SW 1271 (cell line): ENCODE data around the gene VSIG10L2.
"Not testable (repeated sequence)": the region's sequence is repeated elsewhere in the genome, so short reads cannot be mapped to it uniquely, and the experiment has no call there.

Experiments
- DNase-seq, 2 experiments: peaks; one replicate each; lab custom pipeline; 2025; lab: John Stamatoyannopoulos, UW

The VSIG10L2 gene

DNA sequence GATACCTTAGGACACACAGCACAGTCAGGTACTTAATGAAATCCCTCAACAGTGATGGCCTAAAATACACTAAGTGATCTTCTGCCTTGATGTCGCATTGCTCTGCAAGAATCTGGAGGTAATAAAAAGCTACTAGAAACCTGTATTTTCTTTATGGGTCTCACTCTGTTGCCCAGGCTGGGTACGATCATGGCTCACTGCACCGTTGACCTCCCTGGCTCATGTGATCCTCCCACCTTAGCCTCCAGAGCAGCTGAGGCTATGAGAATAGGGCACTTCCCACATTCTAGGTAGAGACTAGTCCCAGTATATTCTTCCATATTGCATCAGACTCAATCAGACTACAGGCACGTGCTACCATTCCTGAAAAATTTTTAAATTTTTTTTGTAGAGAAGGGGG, 21.7 kb downstream of the VSIG10L2 start:
- DNase-seq: no peak

DNA sequence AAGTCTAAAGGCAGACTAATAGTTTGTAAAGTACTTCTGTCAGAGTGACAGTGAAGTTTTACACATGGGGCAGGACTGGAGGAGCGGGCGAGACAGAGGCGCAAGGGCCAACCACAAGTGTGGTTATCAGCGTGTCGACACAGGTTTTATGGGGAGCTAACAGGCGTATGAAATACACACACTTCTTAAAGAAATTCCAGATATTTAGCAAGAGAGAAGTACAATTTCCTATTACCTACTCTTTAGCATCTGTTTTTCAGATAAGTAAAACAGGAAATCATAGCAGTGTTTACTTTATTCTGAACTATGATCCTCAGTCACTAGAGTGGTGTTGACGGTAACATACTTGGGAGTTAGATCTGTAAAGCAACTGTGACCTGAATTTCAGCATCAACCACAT, 22.5 kb downstream of the VSIG10L2 start:
- DNase-seq: no peak

DNA sequence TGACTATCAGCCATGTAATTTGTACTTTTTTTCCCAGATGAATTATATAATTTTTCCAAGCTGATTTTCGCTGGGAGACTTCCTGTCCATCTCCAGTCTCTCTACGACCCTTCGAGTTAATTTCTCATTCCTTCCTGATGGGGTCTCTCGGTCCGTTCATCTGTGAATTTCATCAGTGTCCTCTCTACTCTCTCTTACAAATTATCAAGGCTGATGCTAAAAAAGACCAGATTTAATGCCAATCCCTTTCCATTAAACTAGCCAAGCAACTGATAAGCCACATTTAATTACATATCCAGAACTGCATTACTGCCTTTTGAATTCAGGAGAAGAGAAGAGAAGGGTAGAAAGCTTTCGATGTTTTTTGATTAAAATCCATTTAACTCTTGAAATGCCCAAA, 25.8 kb downstream of the VSIG10L2 start:
- DNase-seq: no peak

DNA sequence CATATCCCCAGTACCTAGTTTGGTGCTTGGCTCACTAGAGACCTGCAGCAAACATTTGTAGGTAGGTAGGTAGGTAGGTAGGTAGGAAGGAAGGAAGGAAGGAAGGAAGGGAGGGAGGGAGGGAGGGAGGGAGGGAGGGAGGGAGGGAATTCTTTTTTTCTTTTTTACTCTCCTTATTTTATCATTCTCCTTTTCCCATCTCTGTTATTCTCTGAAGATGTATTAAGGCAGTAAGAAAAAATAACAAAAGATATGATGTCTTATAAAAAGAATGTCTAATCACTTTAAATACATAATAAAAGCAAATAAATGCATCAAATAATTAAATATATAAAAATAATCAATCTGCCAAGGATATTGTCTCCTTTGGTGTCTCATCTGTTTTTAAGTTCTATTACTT, 28.4 kb downstream of the VSIG10L2 start:
- no peak for DNase-seq

DNA sequence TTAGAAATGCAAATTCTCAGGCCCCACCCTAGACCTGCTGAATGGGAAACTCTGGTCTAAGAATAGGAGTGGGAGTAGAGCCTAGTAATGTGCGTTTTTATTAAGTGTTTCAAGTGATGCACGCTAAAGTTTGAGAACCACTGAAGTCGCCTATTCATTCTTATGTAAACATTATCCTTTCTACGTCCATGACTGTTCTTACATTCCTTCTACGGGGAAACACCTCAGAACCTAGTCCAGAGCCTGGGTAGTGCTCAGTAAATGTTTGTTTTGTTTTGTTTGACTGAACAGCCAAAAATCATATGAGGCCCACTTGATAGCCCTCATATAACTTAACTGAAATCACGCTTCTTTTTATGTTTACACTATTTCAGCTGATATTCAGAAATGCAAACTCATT, 29.8 kb downstream of the VSIG10L2 start:
- no peak for DNase-seq

DNA sequence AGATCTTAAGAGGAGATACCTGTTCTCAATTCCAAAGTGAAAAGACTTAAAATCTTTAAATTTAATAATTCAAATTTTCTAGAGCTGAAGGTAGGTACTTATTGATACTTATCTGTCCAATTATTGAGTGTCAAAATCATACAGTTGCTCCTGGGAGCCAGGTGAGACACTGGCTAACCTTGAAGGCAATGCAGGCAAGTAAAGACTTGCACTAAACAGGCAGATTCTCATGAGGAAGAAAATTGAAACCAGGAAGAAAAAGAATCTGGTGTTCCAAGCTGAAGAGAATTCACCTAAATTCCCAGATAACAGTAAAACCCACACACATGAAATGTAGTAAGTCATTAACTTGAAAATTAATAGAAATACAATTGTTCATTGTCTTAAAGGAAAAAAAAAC, 30.3 kb downstream of the VSIG10L2 start:
- no peak for DNase-seq

DNA sequence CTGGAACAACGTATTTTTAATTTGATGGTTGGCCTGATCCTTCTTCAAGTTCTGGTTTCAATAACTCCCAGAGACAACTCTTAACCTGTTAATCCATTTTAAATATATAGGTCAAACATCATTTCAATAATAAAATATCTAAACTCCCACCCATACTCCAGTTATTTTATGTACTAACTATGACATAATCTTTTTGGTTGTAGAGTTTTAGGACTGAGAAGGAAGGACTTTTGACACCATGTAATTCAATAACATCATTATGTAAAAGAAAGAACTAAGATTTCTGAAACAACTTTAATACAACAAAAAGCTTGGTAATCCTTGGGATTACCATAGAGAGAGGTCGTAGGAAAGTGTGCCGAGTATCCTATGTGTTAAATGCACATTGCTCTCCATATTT, 31.5 kb downstream of the VSIG10L2 start:
- no peak for DNase-seq

DNA sequence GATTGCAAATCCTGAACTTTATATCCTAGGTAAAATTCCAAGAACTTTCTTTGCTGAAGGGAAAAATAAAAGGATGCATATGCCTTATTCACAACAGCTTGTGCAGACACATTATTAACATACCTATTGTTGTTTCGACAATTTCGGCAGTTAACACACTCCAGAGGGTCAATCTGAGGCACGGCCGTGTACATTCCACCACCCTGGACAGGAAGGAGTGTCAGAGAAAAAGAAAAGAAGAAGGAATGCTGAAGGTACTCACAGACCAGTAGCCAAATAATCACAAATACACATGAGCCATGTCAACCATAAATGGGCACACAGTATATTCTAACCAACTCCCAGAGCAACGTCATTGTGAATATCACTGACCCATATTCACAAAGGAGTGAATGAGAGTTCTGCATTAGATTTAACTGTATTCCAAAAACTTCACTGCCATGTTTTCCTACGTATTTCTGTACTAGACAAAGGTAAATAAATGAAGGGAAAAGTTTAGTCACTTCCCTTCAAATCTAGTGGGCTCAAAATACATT, 32.4 kb downstream of the VSIG10L2 start:
- no peak for DNase-seq

DNA sequence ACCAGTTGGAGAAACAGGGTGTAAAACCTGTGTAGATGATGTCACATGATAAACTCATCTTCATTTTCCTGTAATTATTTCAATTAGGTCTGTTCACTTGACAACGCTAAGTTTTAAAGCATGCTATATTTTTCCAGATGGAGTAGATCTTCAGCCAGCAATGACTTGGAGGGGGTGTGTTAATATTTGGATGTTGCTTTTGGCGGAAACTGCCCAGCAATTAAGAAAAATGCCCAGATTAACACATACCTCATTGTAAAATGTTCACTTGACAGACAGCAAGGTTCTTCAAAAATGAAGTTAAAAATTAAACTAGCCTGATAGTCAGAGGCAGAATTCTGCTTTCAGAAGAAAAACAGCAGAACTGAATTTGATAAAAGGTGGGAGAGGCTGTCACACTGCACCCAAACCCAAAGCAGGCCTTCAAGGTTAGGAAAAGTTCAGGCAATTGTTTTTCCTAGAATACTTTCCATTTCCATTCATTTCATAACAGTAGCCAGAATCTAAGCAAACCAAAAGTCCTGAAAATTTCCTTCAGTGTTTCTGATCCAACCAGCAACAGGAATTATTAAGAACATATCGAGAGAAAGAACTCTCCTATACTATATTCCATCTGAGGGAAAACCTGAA, 33.0 kb downstream of the VSIG10L2 start:
- no peak for DNase-seq

DNA sequence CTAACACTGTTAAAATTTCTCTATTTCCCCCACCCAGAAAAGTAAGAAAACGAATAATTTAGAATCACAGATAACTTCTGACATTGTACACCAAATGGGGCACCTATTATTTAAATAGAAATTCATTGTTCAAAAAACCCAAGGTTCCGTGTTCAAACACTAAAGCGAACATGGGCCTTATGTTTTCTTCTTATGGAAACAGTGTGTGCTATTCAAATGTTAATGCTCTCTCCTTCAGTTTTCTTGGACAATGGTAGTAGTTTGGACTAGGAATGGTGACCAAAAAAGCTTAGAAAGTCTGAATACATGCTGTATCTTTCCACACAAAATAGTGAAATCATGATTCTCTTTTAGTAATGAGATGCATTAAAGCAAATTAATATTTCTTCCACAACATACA, 33.7 kb downstream of the VSIG10L2 start:
- no peak for DNase-seq

DNA sequence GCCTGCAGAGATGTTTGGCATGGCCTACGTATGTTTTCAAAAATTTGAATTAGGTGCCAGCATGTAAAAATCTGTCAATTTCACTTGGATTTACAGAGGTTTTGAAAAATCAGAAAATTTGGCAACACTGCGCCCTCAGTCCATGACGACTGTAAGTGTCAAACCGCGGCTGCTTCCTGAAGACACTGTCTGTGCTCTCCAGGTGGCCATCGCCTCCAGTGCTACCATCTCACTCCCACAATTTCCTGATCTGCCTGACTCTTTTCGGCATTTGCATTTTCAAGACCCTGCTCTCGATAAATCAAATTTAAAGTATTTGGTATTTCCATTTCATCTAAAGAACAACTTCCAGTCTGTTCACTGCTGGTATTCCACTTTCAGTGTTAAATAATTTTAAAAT, 34.6 kb downstream of the VSIG10L2 start:
- DNase-seq: no peak

DNA sequence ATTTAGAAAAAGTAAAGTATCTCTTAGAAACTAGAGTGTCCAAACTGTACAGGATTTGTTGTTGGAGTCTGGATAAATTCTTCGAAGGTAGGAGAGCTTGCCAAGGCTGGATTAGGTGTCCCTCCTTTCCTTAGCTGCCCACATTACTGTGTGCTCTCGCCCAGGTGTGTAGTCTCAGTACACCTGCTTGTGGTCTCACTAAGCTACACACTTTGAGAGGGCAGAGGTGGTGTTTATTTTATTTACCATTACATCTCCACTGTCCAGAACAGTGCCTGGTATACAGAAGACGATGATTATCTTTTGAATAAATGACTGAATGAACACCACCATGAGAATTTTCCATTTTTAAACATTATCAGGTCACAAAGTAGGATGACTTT, 36.5 kb downstream of the VSIG10L2 start:
- DNase-seq: no peak

DNA sequence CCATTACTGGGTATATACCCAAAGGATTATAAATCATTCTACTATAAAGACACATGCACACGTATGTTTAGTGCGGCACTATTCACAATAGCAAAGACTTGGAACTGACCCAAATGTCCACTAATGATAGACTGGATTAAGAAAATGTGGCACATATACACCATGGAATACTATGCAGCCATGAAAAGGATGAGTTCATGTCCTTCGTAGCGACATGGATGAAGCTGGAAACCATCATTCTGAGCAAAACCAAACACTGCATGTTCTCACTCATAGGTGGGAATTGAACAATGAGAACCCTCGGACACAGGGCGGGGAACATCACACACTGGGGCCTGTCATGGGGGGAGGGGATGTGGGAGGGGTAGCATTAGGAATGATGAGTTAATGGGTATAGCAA, 40.1 kb downstream of the VSIG10L2 start:
- DNase-seq: not testable (repeated sequence)

DNA sequence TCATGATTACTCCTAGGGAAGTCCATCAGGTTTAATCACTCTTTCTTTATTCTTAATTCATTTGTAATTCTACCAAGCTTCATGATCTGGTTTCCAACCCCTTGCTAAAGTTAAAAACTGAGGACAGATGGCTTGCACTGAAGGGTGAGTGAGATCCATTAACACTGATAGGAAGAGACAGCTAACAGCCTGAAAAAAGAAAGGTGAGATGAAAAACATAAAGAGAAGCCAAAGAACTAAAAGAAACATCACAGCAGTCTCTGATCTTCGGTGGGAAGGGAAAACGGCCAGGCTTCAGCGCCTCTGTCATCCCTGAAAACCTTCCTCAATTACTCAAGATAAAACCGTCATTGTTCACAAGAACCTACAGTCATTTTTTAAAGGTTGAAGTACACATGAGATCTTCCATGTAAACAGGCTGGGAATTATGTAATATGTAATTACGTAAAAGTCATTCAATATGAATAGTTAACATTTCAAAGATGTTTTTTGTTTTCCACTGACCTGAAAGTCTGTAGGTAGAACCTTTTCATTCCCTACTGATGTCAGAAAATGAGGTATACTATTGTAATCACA, 41.3 kb downstream of the VSIG10L2 start:
- DNase-seq: no peak

DNA sequence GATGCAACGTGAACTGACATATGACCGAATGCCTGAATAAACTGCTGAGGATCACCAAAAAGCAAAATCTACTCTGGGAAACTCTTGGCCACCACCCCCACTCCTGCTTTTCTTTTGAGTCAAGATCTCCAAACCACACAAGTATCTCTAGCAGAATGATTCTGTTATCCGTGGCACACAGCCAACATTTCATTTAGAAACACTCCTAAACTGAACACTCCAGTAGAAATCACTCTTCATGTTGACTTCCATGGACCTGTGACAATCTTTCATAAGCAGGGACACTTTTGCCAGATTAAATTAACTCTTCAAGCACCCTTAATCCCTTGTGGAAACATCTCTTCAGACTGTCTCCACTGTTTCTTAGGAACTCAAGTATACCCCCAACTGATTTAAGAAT, 44.4 kb downstream of the VSIG10L2 start:
- DNase-seq: no peak

DNA sequence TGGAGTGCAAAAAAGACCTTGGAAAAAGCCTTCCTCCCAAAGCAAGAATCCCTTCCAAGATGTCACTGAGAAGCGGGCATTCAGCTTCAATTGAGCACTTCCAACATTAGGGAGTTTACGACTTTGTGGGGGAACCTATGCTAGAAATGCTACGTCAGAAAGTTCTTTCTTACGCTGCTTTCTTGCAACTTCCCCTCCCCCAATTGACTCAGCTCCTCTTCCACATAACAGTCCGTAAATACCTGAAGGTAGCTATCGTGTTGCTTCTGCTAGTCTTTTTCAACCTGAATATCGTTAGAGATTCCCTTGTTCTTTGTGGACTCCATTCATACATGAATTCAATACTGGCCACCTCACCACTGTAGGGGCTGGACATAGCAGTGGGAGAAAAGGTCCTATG, 47.0 kb downstream of the VSIG10L2 start:
- DNase-seq: no peak

DNA sequence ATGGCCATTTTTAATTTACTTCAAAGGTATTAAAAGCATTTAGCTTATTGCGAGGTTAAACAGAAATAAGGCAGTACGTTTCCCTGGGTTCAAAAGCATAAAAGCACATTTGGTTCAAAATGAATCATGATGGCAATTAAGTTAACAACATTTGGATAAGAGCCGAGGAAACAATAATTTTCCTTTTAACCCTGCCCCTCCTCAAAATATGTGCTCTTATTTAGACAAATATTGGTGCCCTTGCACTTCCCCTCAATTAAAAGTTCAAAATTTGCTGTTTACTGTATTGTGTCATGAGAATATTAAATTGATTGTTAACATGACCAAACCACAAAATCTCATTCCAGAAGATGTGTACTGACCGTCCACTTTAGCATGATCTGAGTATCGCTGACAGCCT, 48.7 kb downstream of the VSIG10L2 start:
- DNase-seq: no peak

DNA sequence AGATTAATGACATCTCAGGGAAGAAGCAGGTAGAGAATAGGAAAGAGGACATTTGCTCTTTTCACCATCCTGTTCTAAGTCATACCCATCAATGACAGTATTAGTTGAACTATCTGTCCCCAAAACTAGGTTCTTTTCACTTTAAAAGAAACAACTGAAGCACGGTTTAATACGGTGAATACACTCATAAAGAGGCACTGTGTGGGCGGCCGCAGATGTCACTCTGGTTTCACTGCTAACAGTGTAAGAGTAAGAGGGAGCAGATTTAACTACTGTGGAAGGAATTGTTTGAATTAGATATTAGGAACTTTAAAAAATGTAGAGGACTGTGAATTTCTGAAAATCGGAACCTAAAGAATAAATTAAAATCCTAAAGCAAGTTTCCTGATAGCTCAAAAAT, 49.5 kb downstream of the VSIG10L2 start:
- DNase-seq: no peak

DNA sequence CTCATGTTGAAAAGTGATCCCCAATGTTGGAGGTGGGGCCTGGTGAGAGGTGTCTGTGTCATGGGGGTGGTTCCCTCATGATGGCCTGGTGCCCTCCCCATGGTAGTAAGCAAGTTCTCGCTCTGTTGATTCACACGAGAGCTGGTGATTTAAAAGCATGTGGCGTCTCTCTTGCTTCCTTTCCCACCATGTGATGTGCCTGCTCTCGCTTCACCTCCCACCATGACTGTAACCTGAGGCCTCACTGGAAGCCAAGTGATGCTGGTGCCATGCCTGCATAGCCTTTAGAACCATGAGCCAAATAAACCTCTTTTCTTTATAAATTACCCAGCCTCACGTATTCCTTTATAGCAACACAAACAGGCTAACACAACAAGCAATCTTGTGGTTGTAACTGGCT, 52.4 kb downstream of the VSIG10L2 start:
- DNase-seq: no peak

DNA sequence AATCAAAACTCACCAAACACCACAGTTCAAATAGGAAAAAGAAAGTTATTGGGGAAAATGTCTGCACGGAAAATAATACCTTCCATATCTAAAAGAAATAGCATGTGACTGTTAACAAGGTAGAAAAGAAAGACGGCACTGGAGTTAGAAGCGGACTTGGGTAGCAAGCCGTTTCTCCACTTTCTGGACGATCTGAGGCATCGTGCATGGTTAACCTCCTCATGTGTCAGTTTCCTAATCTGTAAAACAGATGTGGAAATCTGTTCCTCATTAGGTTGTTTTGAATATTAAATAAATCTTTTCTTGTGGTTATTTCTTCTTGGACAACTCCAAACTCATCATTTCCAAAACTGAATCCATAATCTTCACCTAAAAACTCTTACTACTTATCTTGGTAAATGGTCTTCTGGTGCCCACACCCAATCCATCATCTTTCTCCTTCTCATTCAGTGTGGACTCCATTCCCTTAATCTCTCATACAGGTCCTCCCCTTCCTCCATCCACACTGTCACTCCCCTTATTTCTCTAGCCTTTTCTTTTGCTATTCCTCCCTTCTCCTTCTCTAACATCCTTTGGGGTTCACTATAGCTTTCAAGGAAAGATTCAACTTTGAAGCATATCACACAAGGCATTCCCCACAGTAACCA, 53.5 kb downstream of the VSIG10L2 start:
- no peak for DNase-seq

DNA sequence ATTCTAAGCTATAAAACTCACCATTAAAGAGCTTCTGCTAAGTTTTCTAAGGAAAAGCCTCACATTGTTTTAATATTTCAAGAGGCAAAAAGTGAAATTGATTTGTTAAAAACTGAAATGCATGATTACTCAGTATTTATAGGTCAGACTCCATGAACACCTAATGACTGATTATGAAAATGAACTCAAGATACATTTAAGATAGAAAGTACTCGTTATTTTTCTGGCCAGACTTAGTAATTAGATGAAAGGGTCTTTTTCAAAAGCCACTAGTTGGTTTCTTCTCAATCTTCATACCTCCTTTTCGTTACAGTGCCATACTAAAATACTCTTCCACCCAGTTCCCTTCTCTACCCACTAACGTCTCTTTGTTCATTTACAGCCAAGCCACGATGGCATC, 56.3 kb downstream of the VSIG10L2 start:
- no peak for DNase-seq
